Left ventricle myocardium inferior (tissue), 1 donor: ENCODE measurements around the gene TM4SF18. TPM values are rescaled to one million over a fixed set of nuclear protein-coding genes. Genes with fewer than 3 reads are reported as not detected.

ENCODE experiments used
- DNase-seq: peaks from one replicate; pipeline ENCODE4 v3.0.0-alpha.2; 2020
- H3K27ac ChIP-seq: fragments of 200-600 bp; replicated peaks from 2 replicates; pipeline ENCODE4 v1.8.0; 2021
- H3K27me3 ChIP-seq: fragments of 200-600 bp; 2 replicates; pipeline ENCODE4 v1.8.0; 2021; ENCODE audit warnings: low read depth
- H3K36me3 ChIP-seq: fragments of 200-600 bp; 2 replicates; pipeline ENCODE4 v1.8.0; 2021
- H3K4me1 ChIP-seq: fragments of 200-600 bp; 2 replicates; pipeline ENCODE4 v1.8.0; 2021
- H3K4me3 ChIP-seq: fragments of 200-600 bp; 2 replicates; pipeline ENCODE4 v1.8.0; 2021; ENCODE audit warnings: mild to moderate bottlenecking, moderate library complexity
- H3K9me3 ChIP-seq: fragments of 200-600 bp; replicated peaks from 2 replicates; pipeline ENCODE4 v1.8.0; 2021
- CTCF ChIP-seq: fragments of 200-600 bp; IDR thresholded peaks from 2 replicates; pipeline ENCODE4 v1.8.0; 2021; ENCODE audit warnings: antibody characterized with exemption, mild to moderate bottlenecking, borderline replicate concordance
- intact Hi-C: fragments of 100-400 bp; cut with micrococcal nuclease; formaldehyde crosslinking; loops from one replicate; pipeline ENCODE4 v1.11.0; 2022
- total RNA-seq: library from RNA; stranded (reverse); fragmentation: NEBNext Ultra II Directional; extraction: Animal tissue kit (Norgen Biotek cat#: 25700); gene quantifications from one replicate; pipeline ENCODE4 v1.2.1, GENCODE V29; 2021
- donor health status: DM: no; HTN: yes; CAD: no; lungs with severe emphysema.

TM4SF18 gene
- total RNA-seq, 1 donor from 2014 or later = 11.2 TPM

- intact Hi-C loops = loop anchor here (2.0 to 5.0 kb wide), 2 partner anchors 152 to 316 kb away; no protein-coding TSS in a partner anchor
- Histone ChIP-seq H3K4me1 (peaks cover 19% of the 10 kb centered on the region), H3K36me3 (no peaks in the 10 kb centered on the region), H3K9me3 (no peaks in the 10 kb centered on the region), H3K27ac (peak overlapping the region; percentile 57), H3K27me3 (no peaks in the 10 kb centered on the region), H3K4me3 (no peak overlapping the region)
- TF ChIP-seq CTCF = peak; percentile 97
- DNase-seq = no peak
Measured at GRCh38 chr3:149273096-149273751, 60.2 kb downstream of the TM4SF18 start.

- no peaks in the 10 kb centered on the region for H3K36me3 ChIP-seq
- TF ChIP-seq CTCF = no peak
- no peak for DNase-seq
- intact Hi-C loops = loop anchor here (2.0 to 5.0 kb wide), 2 partner anchors 151 to 314 kb away; no protein-coding TSS in a partner anchor
- H3K4me1 ChIP-seq = peaks cover 19% of the 10 kb centered on the region
- H3K27ac ChIP-seq = no peak overlapping the region
- no peaks in the 10 kb centered on the region for H3K27me3 ChIP-seq
- no peaks in the 10 kb centered on the region for H3K9me3 ChIP-seq
- no peak overlapping the region for H3K4me3 ChIP-seq
Measured at GRCh38 chr3:149271669-149272068, 61.8 kb downstream of the TM4SF18 start.

GRCh38 chr3:149270180-149270579 is 63.3 kb downstream of the TM4SF18 start:
- DNase-seq = no peak
- intact Hi-C loops = loop anchor here (5.0 kb wide), 1 partner anchor 313 kb away; no protein-coding TSS in a partner anchor

GRCh38 chr3:149269687-149270086 is 63.7 kb downstream of the TM4SF18 start:
- peaks cover 15% of the 10 kb centered on the region for H3K4me1 ChIP-seq
- DNase-seq = no peak
- no peak overlapping the region for H3K4me3 ChIP-seq
- no peaks in the 10 kb centered on the region for H3K9me3 ChIP-seq
- H3K36me3 ChIP-seq = no peaks in the 10 kb centered on the region
- H3K27ac ChIP-seq = no peak overlapping the region
- TF ChIP-seq CTCF = no peak
- intact Hi-C loops = loop anchor here (5.0 kb wide), 1 partner anchor 312 kb away; no protein-coding TSS in a partner anchor
- H3K27me3 ChIP-seq = no peaks in the 10 kb centered on the region

More at GRCh38 chr3:149270180-149270579, 63.3 kb downstream of the TM4SF18 start:
- Histone ChIP-seq H3K4me1 (peaks cover 19% of the 10 kb centered on the region), H3K27me3 (no peaks in the 10 kb centered on the region), H3K27ac (no peak overlapping the region), H3K4me3 (no peak overlapping the region), H3K36me3 (no peaks in the 10 kb centered on the region), H3K9me3 (no peaks in the 10 kb centered on the region)
- no peak for TF ChIP-seq CTCF

Other genes starting within 250 kb of the TM4SF18 start
- gene HLTF, start 247.1 kb downstream of the TM4SF18 start, total RNA-seq = 27.4 TPM
- gene HPS3, start 204.0 kb downstream of the TM4SF18 start, total RNA-seq = 5.6 TPM
- 6.2 TPM for gene CP, start 111.8 kb downstream of the TM4SF18 start, total RNA-seq
- gene TM4SF1, start 44.0 kb upstream of the TM4SF18 start, total RNA-seq = 103 TPM
- not detected for gene TM4SF4, start 141.1 kb upstream of the TM4SF18 start, total RNA-seq